Left ventricle myocardium inferior (tissue), 1 donor: ENCODE measurements around the gene FETUB. TPM values are rescaled to one million over a fixed set of nuclear protein-coding genes. Genes with fewer than 3 reads are reported as not detected.

Source experiments
- DNase-seq: peaks from one replicate; pipeline ENCODE4 v3.0.0-alpha.2; 2020
- H3K27ac ChIP-seq: fragments of 200-600 bp; replicated peaks from 2 replicates; pipeline ENCODE4 v1.8.0; 2021
- H3K27me3 ChIP-seq: fragments of 200-600 bp; 2 replicates; pipeline ENCODE4 v1.8.0; 2021; ENCODE audit warnings: low read depth
- H3K36me3 ChIP-seq: fragments of 200-600 bp; 2 replicates; pipeline ENCODE4 v1.8.0; 2021
- H3K4me1 ChIP-seq: fragments of 200-600 bp; 2 replicates; pipeline ENCODE4 v1.8.0; 2021
- H3K4me3 ChIP-seq: fragments of 200-600 bp; 2 replicates; pipeline ENCODE4 v1.8.0; 2021; ENCODE audit warnings: mild to moderate bottlenecking, moderate library complexity
- H3K9me3 ChIP-seq: fragments of 200-600 bp; replicated peaks from 2 replicates; pipeline ENCODE4 v1.8.0; 2021
- intact Hi-C: fragments of 100-400 bp; cut with micrococcal nuclease; formaldehyde crosslinking; loops from one replicate; pipeline ENCODE4 v1.11.0; 2022
- total RNA-seq: library from RNA; stranded (reverse); fragmentation: NEBNext Ultra II Directional; extraction: Animal tissue kit (Norgen Biotek cat#: 25700); gene quantifications from one replicate; pipeline ENCODE4 v1.2.1, GENCODE V29; 2021
- TF ChIP-seq, protein P1 (sequence below): fragments of 200-600 bp; IDR thresholded peaks from 2 replicates; pipeline ENCODE4 v1.8.0; 2021; ENCODE audit warnings: antibody characterized with exemption, mild to moderate bottlenecking, borderline replicate concordance
- donor health status: DM: no; HTN: yes; CAD: no; lungs with severe emphysema.

The FETUB gene
- total RNA-seq, 1 donor from 2014 or later, result not detected

- TF ChIP-seq, protein P1, sequence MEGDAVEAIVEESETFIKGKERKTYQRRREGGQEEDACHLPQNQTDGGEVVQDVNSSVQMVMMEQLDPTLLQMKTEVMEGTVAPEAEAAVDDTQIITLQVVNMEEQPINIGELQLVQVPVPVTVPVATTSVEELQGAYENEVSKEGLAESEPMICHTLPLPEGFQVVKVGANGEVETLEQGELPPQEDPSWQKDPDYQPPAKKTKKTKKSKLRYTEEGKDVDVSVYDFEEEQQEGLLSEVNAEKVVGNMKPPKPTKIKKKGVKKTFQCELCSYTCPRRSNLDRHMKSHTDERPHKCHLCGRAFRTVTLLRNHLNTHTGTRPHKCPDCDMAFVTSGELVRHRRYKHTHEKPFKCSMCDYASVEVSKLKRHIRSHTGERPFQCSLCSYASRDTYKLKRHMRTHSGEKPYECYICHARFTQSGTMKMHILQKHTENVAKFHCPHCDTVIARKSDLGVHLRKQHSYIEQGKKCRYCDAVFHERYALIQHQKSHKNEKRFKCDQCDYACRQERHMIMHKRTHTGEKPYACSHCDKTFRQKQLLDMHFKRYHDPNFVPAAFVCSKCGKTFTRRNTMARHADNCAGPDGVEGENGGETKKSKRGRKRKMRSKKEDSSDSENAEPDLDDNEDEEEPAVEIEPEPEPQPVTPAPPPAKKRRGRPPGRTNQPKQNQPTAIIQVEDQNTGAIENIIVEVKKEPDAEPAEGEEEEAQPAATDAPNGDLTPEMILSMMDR, result no peak
- intact Hi-C loops, result no loop called here
- no peak for DNase-seq
- Histone ChIP-seq H3K36me3 (no peaks in the 10 kb centered on the region), H3K27ac (no peak overlapping the region), H3K4me1 (no peaks in the 10 kb centered on the region), H3K27me3 (peaks cover 50% of the 10 kb centered on the region), H3K4me3 (no peak overlapping the region), H3K9me3 (no peaks in the 10 kb centered on the region)
These were observed 23.9 kb downstream of the FETUB start for GRCh38 chr3:186664119-186664495.

DNA sequence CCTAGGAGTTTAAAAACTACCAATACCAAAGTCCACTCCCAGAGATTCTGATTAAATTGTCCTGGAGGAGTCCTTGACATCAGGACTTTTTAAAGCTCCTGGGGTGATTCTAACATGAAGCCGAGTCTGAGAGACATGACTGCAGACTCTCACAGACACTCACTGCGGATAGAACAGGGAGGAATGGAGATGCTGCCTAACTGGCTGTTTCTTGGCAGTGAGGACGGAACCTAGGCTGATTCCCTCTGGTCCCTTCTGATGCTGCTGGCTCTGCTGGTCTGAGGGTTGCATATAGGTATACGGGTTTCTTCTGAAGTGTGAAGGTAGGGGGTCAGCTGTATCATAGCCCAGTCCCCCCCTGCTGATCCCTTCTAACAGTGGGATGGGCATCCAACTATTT lies 24.3 kb downstream of the FETUB start:
- no peaks in the 10 kb centered on the region for H3K4me1 ChIP-seq
- H3K9me3 ChIP-seq, result no peaks in the 10 kb centered on the region
- TF ChIP-seq, protein P1, result no peak
- no peak overlapping the region for H3K4me3 ChIP-seq
- no peaks in the 10 kb centered on the region for H3K36me3 ChIP-seq
- peaks cover 50% of the 10 kb centered on the region for H3K27me3 ChIP-seq
- intact Hi-C loops, result no loop called here
- no peak for DNase-seq
- no peak overlapping the region for H3K27ac ChIP-seq

- no peak for DNase-seq
- intact Hi-C loops, result no loop called here
- Histone ChIP-seq H3K9me3 (no peaks in the 10 kb centered on the region), H3K4me1 (no peaks in the 10 kb centered on the region), H3K4me3 (no peak within 1 kb of the TSS), H3K27ac (no peak within 1 kb of the TSS), H3K36me3 (no peaks in the 10 kb centered on the region), H3K27me3 (peaks cover 50% of the 10 kb centered on the region)
- TF ChIP-seq, protein P1, result no peak
These were observed 25.5 kb downstream of the FETUB start, which contains the start of gene HRG for GRCh38 chr3:186665625-186666188. Gene HRG (plus strand): TSS chr3:186666014. CDS start chr3:186666032, 18 bp downstream.

- Histone ChIP-seq H3K9me3 (no peaks in the 10 kb centered on the region), H3K4me3 (no peak overlapping the region), H3K27ac (no peak overlapping the region), H3K4me1 (no peaks in the 10 kb centered on the region), H3K27me3 (peaks cover 59% of the 10 kb centered on the region), H3K36me3 (no peaks in the 10 kb centered on the region)
- DNase-seq, result no peak
- TF ChIP-seq, protein P1, result no peak
- intact Hi-C loops, result no loop called here
These were observed 28.2 kb downstream of the FETUB start for GRCh38 chr3:186668426-186668825.

- TF ChIP-seq, protein P1, result no peak
- intact Hi-C loops, result no loop called here
- DNase-seq, result no peak
These were observed 29.3 kb downstream of the FETUB start for GRCh38 chr3:186669378-186670084.

More at GRCh38 chr3:186669378-186670084, 29.3 kb downstream of the FETUB start:
- no peak overlapping the region for H3K4me3 ChIP-seq
- no peaks in the 10 kb centered on the region for H3K9me3 ChIP-seq
- H3K36me3 ChIP-seq, result no peaks in the 10 kb centered on the region
- H3K4me1 ChIP-seq, result no peaks in the 10 kb centered on the region
- H3K27me3 ChIP-seq, result peaks cover 61% of the 10 kb centered on the region
- H3K27ac ChIP-seq, result no peak overlapping the region
